H1 (cell line): Measurements from ENCODE around the gene KCTD20. TPM values are rescaled to one million over a fixed set of nuclear protein-coding genes. Genes with fewer than 3 reads are reported as not detected.

ENCODE experiments used
- CTCF ChIA-PET: fragments of 300-600 bp; sonication (Branson Sonifier 250); formaldehyde crosslinking; loops from one replicate; lab custom pipeline; 2021; ENCODE audit not compliant: partially characterized antibody; lab: Charles Lee
- POLR2A ChIA-PET: fragments of 300-600 bp; sonication (Branson Sonifier 250); formaldehyde crosslinking; loops from one replicate; lab custom pipeline; 2021; ENCODE audit warnings: inconsistent platforms; ENCODE audit not compliant: partially characterized antibody; lab: Charles Lee
- DNase-seq, 2 experiments: peaks; one replicate each; pipeline versions ENCODE4 v3.0.0 to v3.0.0-alpha.2; 2010 to 2022; ENCODE audit warnings: low spot score in 2 of 2, low read depth in 1 of 2, mixed read lengths in 1 of 2
- FAIRE-seq: peaks from 2 replicates; lab custom pipeline; 2011; peaks lifted over from hg19 to GRCh38; lab: Jason Lieb, UNC
- H2AFZ ChIP-seq: 2 replicates; pipeline ENCODE4 v1.8.1; 2012; ENCODE audit warnings: low read length, inconsistent platforms
- H2AK5ac ChIP-seq: 2 replicates; pipeline ENCODE4 v1.6.1; 2013; ENCODE audit warnings: low read depth, low read length
- H2BK120ac ChIP-seq: replicated peaks from 2 replicates; pipeline ENCODE3; 2013; ENCODE audit warnings: low read depth, low read length, inconsistent platforms
- H2BK12ac ChIP-seq: 2 replicates; pipeline ENCODE4 v1.6.1; 2013; ENCODE audit warnings: low read depth, low read length
- H2BK15ac ChIP-seq: 2 replicates; pipeline ENCODE4 v1.6.1; 2013; ENCODE audit warnings: low read length
- H2BK20ac ChIP-seq: 2 replicates; pipeline ENCODE4 v1.6.1; 2013; ENCODE audit warnings: low read length
- H2BK5ac ChIP-seq: 2 replicates; pipeline ENCODE4 v1.6.1; 2013; ENCODE audit warnings: low read depth, low read length
- H3K14ac ChIP-seq: 2 replicates; pipeline ENCODE4 v1.6.1; 2013; ENCODE audit warnings: inconsistent platforms; ENCODE audit not compliant: insufficient read length
- H3K18ac ChIP-seq: 2 replicates; pipeline ENCODE4 v1.6.1; 2013; ENCODE audit warnings: low read length; ENCODE audit errors: extremely low read depth
- H3K23ac ChIP-seq: 2 replicates; pipeline ENCODE4 v1.6.1; 2013; ENCODE audit warnings: inconsistent platforms; ENCODE audit not compliant: insufficient read length
- H3K23me2 ChIP-seq: 2 replicates; pipeline ENCODE4 v1.6.1; 2013; ENCODE audit warnings: low read depth, low read length
- H3K27ac ChIP-seq: 2 replicates; pipeline ENCODE4 v1.6.1; 2011; ENCODE audit warnings: low read depth, low read length, inconsistent platforms
- H3K27me3 ChIP-seq, 4 experiments: replicated peaks in 1 of 4; 1 replicate in 1 of 4; 2 replicates in 3 of 4; pipeline versions ENCODE4 v1.6.1 to v1.8.1; 2011 to 2013; ENCODE audit warnings: low read length in 3 of 4, mild to moderate bottlenecking in 3 of 4, inconsistent platforms in 2 of 4, mixed read lengths in 2 of 4, moderate library complexity in 1 of 4; ENCODE audit not compliant: control insufficient read depth in 3 of 4, insufficient read depth in 3 of 4; ENCODE audit errors: extremely low read depth in 1 of 4
- H3K36me3 ChIP-seq, 4 experiments: 2 replicates each; pipeline versions ENCODE4 v1.6.1 to v1.8.1; 2011 to 2013; ENCODE audit warnings: mild to moderate bottlenecking in 4 of 4, low read length in 3 of 4, moderate library complexity in 2 of 4, control low read depth in 1 of 4, inconsistent platforms in 1 of 4; ENCODE audit not compliant: insufficient read depth in 4 of 4, control insufficient read depth in 2 of 4
- H3K4ac ChIP-seq: replicated peaks from 2 replicates; pipeline ENCODE3; 2013; ENCODE audit warnings: low read length, low read depth, mixed read lengths, inconsistent platforms; ENCODE audit not compliant: insufficient read length
- H3K4me1 ChIP-seq, 4 experiments: replicated peaks in 1 of 4; 1 replicate in 1 of 4; 2 replicates in 3 of 4; pipeline versions ENCODE4 v1.6.1 to v1.8.1; 2011 to 2013; ENCODE audit warnings: low read length in 3 of 4, inconsistent platforms in 2 of 4, mixed read lengths in 1 of 4; ENCODE audit not compliant: insufficient read depth in 4 of 4, control insufficient read depth in 3 of 4
- H3K4me2 ChIP-seq, 2 experiments: 2 replicates each; pipeline versions ENCODE4 v1.6.1 to v1.8.1; 2011 to 2013; ENCODE audit warnings: low read depth in 2 of 2, low read length in 2 of 2, control low read depth in 1 of 2, inconsistent platforms in 1 of 2, mild to moderate bottlenecking in 1 of 2; ENCODE audit not compliant: insufficient read depth in 1 of 2
- H3K4me3 ChIP-seq, 4 experiments: fragments of 200-600, 300-600 bp in 1 of 4; sonication (generic), shearing (Covaris generic), sonication (Bioruptor Twin) in 1 of 4; 2 replicates each; pipeline versions ENCODE4 v1.5.1 to v1.8.1; 2011 to 2016; ENCODE audit warnings: low read length in 4 of 4, low read depth in 3 of 4, control low read depth in 2 of 4, inconsistent platforms in 2 of 4, mild to moderate bottlenecking in 2 of 4, mixed read lengths in 1 of 4, moderate library complexity in 1 of 4; ENCODE audit not compliant: insufficient read depth in 2 of 4; ENCODE audit errors: extremely low read depth in 1 of 4
- H3K56ac ChIP-seq: replicated peaks from 2 replicates; pipeline ENCODE3; 2013; ENCODE audit warnings: low read depth, mild to moderate bottlenecking, mixed read lengths, low read length, inconsistent platforms; ENCODE audit not compliant: insufficient read length
- H3K79me1 ChIP-seq: 2 replicates; pipeline ENCODE4 v1.6.1; 2013; ENCODE audit warnings: low read depth, low read length, control low read depth
- H3K79me2 ChIP-seq, 2 experiments: 2 replicates each; pipeline versions ENCODE4 v1.6.1 to v1.8.1; 2012 to 2013; ENCODE audit warnings: low read length in 2 of 2, mild to moderate bottlenecking in 2 of 2, inconsistent platforms in 1 of 2; ENCODE audit not compliant: insufficient read depth in 2 of 2, control insufficient read depth in 1 of 2
- H3K9ac ChIP-seq, 4 experiments: replicated peaks in 1 of 4; 1 replicate in 1 of 4; 2 replicates in 3 of 4; pipeline versions ENCODE4 v1.6.1 to v1.8.1; 2011 to 2013; ENCODE audit warnings: low read depth in 3 of 4, low read length in 3 of 4, control low read depth in 2 of 4, mild to moderate bottlenecking in 2 of 4, moderate library complexity in 2 of 4, inconsistent platforms in 1 of 4; ENCODE audit errors: extremely low read depth in 1 of 4
- H3K9me3 ChIP-seq, 2 experiments: 2 replicates each; pipeline versions ENCODE4 v1.6.1 to v1.8.1; 2012 to 2013; ENCODE audit warnings: mild to moderate bottlenecking in 2 of 2, moderate library complexity in 2 of 2, control low read depth in 1 of 2, inconsistent platforms in 1 of 2, low read depth in 1 of 2, low read length in 1 of 2, mixed read lengths in 1 of 2; ENCODE audit not compliant: insufficient read depth in 2 of 2
- H4K20me1 ChIP-seq, 2 experiments: replicated peaks in 1 of 2; 2 replicates each; pipeline versions ENCODE3 to v1.8.1; 2011 to 2013; ENCODE audit warnings: inconsistent platforms in 2 of 2, low read length in 2 of 2, mild to moderate bottlenecking in 1 of 2; ENCODE audit not compliant: insufficient read depth in 2 of 2, control insufficient read depth in 1 of 2
- H4K5ac ChIP-seq: 2 replicates; pipeline ENCODE4 v1.6.1; 2013; ENCODE audit warnings: low read length, low read depth, mixed read lengths, inconsistent platforms; ENCODE audit not compliant: insufficient read length
- H4K8ac ChIP-seq: 2 replicates; pipeline ENCODE4 v1.8.0; 2013; ENCODE audit warnings: mild to moderate bottlenecking, moderate library complexity, low read length, inconsistent platforms; ENCODE audit not compliant: insufficient read depth; ENCODE audit errors: extremely low read depth
- H4K91ac ChIP-seq: replicated peaks from 2 replicates; pipeline ENCODE3; 2013; ENCODE audit warnings: low read length, mixed read lengths, inconsistent platforms; ENCODE audit not compliant: insufficient read length
- SIX5 ChIP-seq: IDR thresholded peaks from 2 replicates; pipeline ENCODE4 v1.6.1; 2011; ENCODE audit warnings: mild to moderate bottlenecking, low read depth, low read length
- SRF ChIP-seq: IDR thresholded peaks from 2 replicates; pipeline ENCODE4 v1.6.1; 2011; ENCODE audit warnings: mild to moderate bottlenecking, low read depth, low read length, moderate library complexity
- WGBS, 2 experiments: shearing (Covaris generic) in 1 of 2; methylation state at CpG; one replicate each; pipeline versions ENCODE4 v1.1.6 to v1.1.7; 2013 to 2015; ENCODE audit warnings: low lambda C conversion rate in 2 of 2, mixed read lengths in 2 of 2, inconsistent platforms in 1 of 2, low coverage in 1 of 2, missing lambda C conversion rate in 1 of 2; ENCODE audit not compliant: insufficient replicate concordance in 2 of 2, insufficient coverage in 1 of 2, insufficient read length in 1 of 2; ENCODE audit errors: extremely low coverage in 1 of 2, missing lambda C conversion rate in 1 of 2; 5-methylcytosine and 5-hydroxymethylcytosine counted together
- polyA plus RNA-seq, 7 experiments: library from polyadenylated mRNA; depleted of rRNA in 3 of 7; stranded (reverse) in 5 of 7; unstranded in 2 of 7; fragments of >200 nt in 5 of 7; fragments of 200-250 nt in 2 of 7; gene quantifications; 1 replicate in 5 of 7; 2 replicates in 1 of 7; 4 replicates in 1 of 7; pipeline versions ENCODE4 v1.2.1 to v1.2.3, GENCODE V29; 2011 to 2013; ENCODE audit warnings: missing spikeins in 2 of 7, mixed read lengths in 2 of 7
- total RNA-seq: library from RNA; stranded (reverse); fragmentation: NEBNext Ultra II Directional; extraction: Animal tissue kit (Norgen Biotek cat#: 25700); gene quantifications from 2 replicates; pipeline ENCODE4 v1.2.1, GENCODE V29; 2021

Gene KCTD20
- total and polyA plus RNA-seq, 2 of the 8 experiments (the other 6 are each of a cell fraction or from before 2014, with no cell fraction given) = 10.1 to 26.2 TPM

DNA sequence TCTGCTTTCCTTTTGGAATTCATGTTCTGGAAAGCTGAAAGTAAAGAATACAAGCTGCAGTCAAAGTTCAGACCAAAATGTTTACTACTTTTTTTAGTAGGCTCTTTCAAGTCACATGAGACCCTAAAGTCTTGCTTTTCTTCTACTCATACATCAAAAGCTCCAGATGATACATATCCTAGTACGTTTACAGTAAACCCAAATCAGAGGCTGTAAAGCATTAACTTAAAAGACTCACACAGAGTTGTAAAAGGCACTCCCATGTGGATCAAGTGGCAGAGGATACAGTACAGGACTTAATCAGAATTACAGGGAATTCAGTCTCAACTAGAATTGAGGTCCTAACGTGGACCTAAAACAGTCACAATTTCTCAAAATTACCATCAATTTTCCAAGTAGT is 63.8 kb downstream of the KCTD20 start:
- no peak overlapping the region for H2BK120ac ChIP-seq
- no peaks in the 10 kb centered on the region for H4K20me1 ChIP-seq
- H3K4me1 ChIP-seq = no peaks in the 10 kb centered on the region
- no peaks in the 10 kb centered on the region for H3K79me2 ChIP-seq
- H2AK5ac ChIP-seq = no peak overlapping the region
- no peak overlapping the region for H3K23ac ChIP-seq
- H3K4ac ChIP-seq = no peak overlapping the region
- ChIA-PET POLR2A (no interaction called here), CTCF (no interaction called here)
- H3K27me3 ChIP-seq = no peaks in the 10 kb centered on the region
- no peak overlapping the region for H4K91ac ChIP-seq
- H2BK15ac ChIP-seq = no peak overlapping the region
- H2BK20ac ChIP-seq = no peak overlapping the region
- no peak overlapping the region for H4K5ac ChIP-seq
- H3K56ac ChIP-seq = no peak overlapping the region
- no peak for FAIRE-seq
- no peak overlapping the region for H2BK5ac ChIP-seq
- H3K4me2 ChIP-seq = no peak overlapping the region
- H2AFZ ChIP-seq = no peak overlapping the region
- no peak overlapping the region for H3K4me3 ChIP-seq
- no peak overlapping the region for H3K9ac ChIP-seq
- peaks cover 0 to 25% (median 12%) of the 10 kb centered on the region in 4 experiments; a peak in 6 of 8 replicates for H3K36me3 ChIP-seq
- H2BK12ac ChIP-seq = no peak overlapping the region
- no peaks in the 10 kb centered on the region for H3K79me1 ChIP-seq
- peaks cover 8 to 10% of the 10 kb centered on the region in 2 experiments; a peak in 3 of 4 replicates for H3K9me3 ChIP-seq
- H3K23me2 ChIP-seq = no peaks in the 10 kb centered on the region
- no peak overlapping the region for H3K27ac ChIP-seq
- 78% methylated on average over 2 of the region's 2 CpGs; no CpG with 5 or more reads in 1 of the 2 experiments for WGBS, 2 experiments
- no peak overlapping the region for H3K18ac ChIP-seq
- no peak overlapping the region for H3K14ac ChIP-seq
- no peak for DNase-seq
- no peak overlapping the region for H4K8ac ChIP-seq
- no peak for TF ChIP-seq SIX5
- TF ChIP-seq SRF = no peak
